Stimulated activated naive B cell treated with anti-CD40 and anti-IgM and Interleukin-4, amounts not matched to agents 10 μg/mL and 1 μg/mL and 100 μg/mL, for 72 hours (primary cell): ENCODE data around the gene SYT13.
A peak's percentile ranks its signal among the peaks of the same experiment; 100 is the strongest.
"Not testable (repeated sequence)": the region's sequence is repeated elsewhere in the genome, so short reads cannot be mapped to it uniquely, and the experiment has no call there.

ENCODE experiments used
- ATAC-seq, 2 donors: fragments of 150-1000 bp; cut with Tn5 transposase; replicated peaks; 2 replicates each; pipeline ENCODE4 v1.10.0; 2021; ENCODE audit warnings: moderate library complexity in 1 of 2
- DNase-seq: peaks from one replicate; pipeline ENCODE4 v3.0.0; 2021
- H3K27ac Mint-ChIP-seq: one replicate; pipeline ENCODE4 v1.8.0; 2022; ENCODE audit warnings: mild to moderate bottlenecking, mixed read lengths
- H3K27me3 Mint-ChIP-seq, 2 donors: one replicate each; pipeline ENCODE4 v1.8.0; 2022; ENCODE audit warnings: mixed read lengths in 2 of 2
- H3K36me3 Mint-ChIP-seq, 2 donors: one replicate each; pipeline ENCODE4 v1.8.0; 2022; ENCODE audit warnings: mixed read lengths in 2 of 2, mild to moderate bottlenecking in 1 of 2
- H3K4me1 Mint-ChIP-seq, 2 donors: one replicate each; pipeline ENCODE4 v1.8.0; 2022; ENCODE audit warnings: mixed read lengths in 2 of 2, mild to moderate bottlenecking in 1 of 2
- H3K4me3 Mint-ChIP-seq, 2 donors: one replicate each; pipeline ENCODE4 v1.8.0; 2022; ENCODE audit warnings: mild to moderate bottlenecking in 2 of 2, mixed read lengths in 2 of 2, moderate library complexity in 1 of 2
- H3K9me3 Mint-ChIP-seq, 2 donors: one replicate each; pipeline ENCODE4 v1.8.0; 2022; ENCODE audit warnings: mixed read lengths in 2 of 2, mild to moderate bottlenecking in 1 of 2

SYT13 gene

GRCh38 chr11:45300715-45301114 is 14.6 kb upstream of the SYT13 start:
- ATAC-seq (no peak), DNase-seq (no peak)
- Mint-ChIP-seq H3K27me3 (peaks cover 5 to 15% of the 10 kb centered on the region in 2 donors), H3K9me3 (no peaks in the 10 kb centered on the region), H3K4me3 (no peak overlapping the region), H3K36me3 (no peaks in the 10 kb centered on the region), H3K27ac (no peak overlapping the region), H3K4me1 (peaks cover 19 to 35% of the 10 kb centered on the region in 2 donors)

- no peak overlapping the region for H3K4me3 Mint-ChIP-seq
- peaks cover 10 to 30% of the 10 kb centered on the region in 2 donors for H3K27me3 Mint-ChIP-seq
- DNase-seq, result no peak
- H3K4me1 Mint-ChIP-seq, result peaks cover 22 to 35% of the 10 kb centered on the region in 2 donors
- ATAC-seq, result peak; percentile 57 to 64
- H3K36me3 Mint-ChIP-seq, result no peaks in the 10 kb centered on the region
- H3K27ac Mint-ChIP-seq, result no peak overlapping the region
- no peaks in the 10 kb centered on the region for H3K9me3 Mint-ChIP-seq
Observed at GRCh38 chr11:45298718-45299117, 12.6 kb upstream of the SYT13 start.

GRCh38 chr11:45296075-45296474 is 9.9 kb upstream of the SYT13 start:
- peaks cover 20 to 49% of the 10 kb centered on the region in 2 donors for H3K27me3 Mint-ChIP-seq
- DNase-seq, result no peak

GRCh38 chr11:45294499-45294898 is 8.4 kb upstream of the SYT13 start:
- H3K9me3 Mint-ChIP-seq, result no peaks in the 10 kb centered on the region
- H3K27ac Mint-ChIP-seq, result peak overlapping the region; percentile 21
- H3K4me1 Mint-ChIP-seq, result peaks cover 16 to 21% of the 10 kb centered on the region in 2 donors
- no peak for DNase-seq
- no peaks in the 10 kb centered on the region for H3K36me3 Mint-ChIP-seq
- peak in 1 of 2 donors; percentile 29 for ATAC-seq
- H3K4me3 Mint-ChIP-seq, result no peak overlapping the region
- H3K27me3 Mint-ChIP-seq, result peaks cover 34 to 65% of the 10 kb centered on the region in 2 donors

More at GRCh38 chr11:45296075-45296474, 9.9 kb upstream of the SYT13 start:
- H3K36me3 Mint-ChIP-seq, result no peaks in the 10 kb centered on the region
- no peak overlapping the region for H3K4me3 Mint-ChIP-seq
- H3K27ac Mint-ChIP-seq, result no peak overlapping the region
- H3K4me1 Mint-ChIP-seq, result peaks cover 16 to 23% of the 10 kb centered on the region in 2 donors
- no peaks in the 10 kb centered on the region for H3K9me3 Mint-ChIP-seq
- peak; percentile 64 to 78 for ATAC-seq

- not testable (repeated sequence) for H3K9me3 Mint-ChIP-seq, H3K4me3 Mint-ChIP-seq, H3K36me3 Mint-ChIP-seq
- peak; percentile 58 for DNase-seq
- ATAC-seq, result peak; percentile 90 to 94
- Mint-ChIP-seq H3K27me3 (peaks cover 43 to 73% of the 10 kb centered on the region in 2 donors), H3K4me1 (peaks cover 13 to 15% of the 10 kb centered on the region in 2 donors), H3K27ac (peak overlapping the region; percentile 14)
Observed at GRCh38 chr11:45293566-45294192, 7.5 kb upstream of the SYT13 start.

- Mint-ChIP-seq H3K9me3 (no peaks in the 10 kb centered on the region), H3K27me3 (peaks cover 66 to 86% of the 10 kb centered on the region in 2 donors), H3K36me3 (no peaks in the 10 kb centered on the region), H3K27ac (no peak overlapping the region), H3K4me3 (no peak overlapping the region), H3K4me1 (peaks cover 0 to 3% of the 10 kb centered on the region in 2 donors)
- no peak for ATAC-seq
- no peak for DNase-seq
Observed at GRCh38 chr11:45290586-45290985, 4.4 kb upstream of the SYT13 start.

GRCh38 chr11:45289369-45289768 is 3.2 kb upstream of the SYT13 start:
- Mint-ChIP-seq H3K9me3 (no peaks in the 10 kb centered on the region), H3K4me3 (no peak overlapping the region), H3K36me3 (no peaks in the 10 kb centered on the region), H3K4me1 (peaks cover 0 to 6% of the 10 kb centered on the region in 2 donors), H3K27ac (no peak overlapping the region), H3K27me3 (peaks cover 77 to 86% of the 10 kb centered on the region in 2 donors)
- ATAC-seq (no peak), DNase-seq (no peak)

GRCh38 chr11:45288339-45288738 is 2.2 kb upstream of the SYT13 start:
- Mint-ChIP-seq H3K36me3 (no peaks in the 10 kb centered on the region), H3K27ac (no peak overlapping the region), H3K9me3 (no peaks in the 10 kb centered on the region), H3K27me3 (peaks cover 77 to 85% of the 10 kb centered on the region in 2 donors), H3K4me1 (peaks cover 0 to 4% of the 10 kb centered on the region in 2 donors), H3K4me3 (no peak overlapping the region)
- ATAC-seq (no peak), DNase-seq (no peak)

- H3K27ac Mint-ChIP-seq, result no peak overlapping the region
- H3K4me3 Mint-ChIP-seq, result no peak overlapping the region
- DNase-seq (no peak), ATAC-seq (no peak)
- peaks cover 0 to 4% of the 10 kb centered on the region in 2 donors for H3K4me1 Mint-ChIP-seq
- no peaks in the 10 kb centered on the region for H3K36me3 Mint-ChIP-seq
- peaks cover 73 to 79% of the 10 kb centered on the region in 2 donors for H3K27me3 Mint-ChIP-seq
- no peaks in the 10 kb centered on the region for H3K9me3 Mint-ChIP-seq
Observed at GRCh38 chr11:45287316-45287903, 1.3 kb upstream of the SYT13 start.

- DNase-seq, result no peak
- Mint-ChIP-seq H3K4me3 (no peak overlapping the region), H3K27me3 (peaks cover 66 to 67% of the 10 kb centered on the region in 2 donors), H3K36me3 (no peaks in the 10 kb centered on the region), H3K27ac (no peak overlapping the region), H3K4me1 (peaks cover 0 to 4% of the 10 kb centered on the region in 2 donors), H3K9me3 (no peaks in the 10 kb centered on the region)
- ATAC-seq, result no peak
Observed at GRCh38 chr11:45285250-45285828, 802 bp downstream of the SYT13 start.

- ATAC-seq (no peak), DNase-seq (no peak)
- Mint-ChIP-seq H3K27ac (no peak overlapping the region), H3K4me1 (peaks cover 0 to 4% of the 10 kb centered on the region in 2 donors), H3K27me3 (peaks cover 44 to 56% of the 10 kb centered on the region in 2 donors), H3K4me3 (no peak overlapping the region), H3K36me3 (no peaks in the 10 kb centered on the region), H3K9me3 (peaks cover 6 to 8% of the 10 kb centered on the region in 2 donors)
Observed at GRCh38 chr11:45282081-45282480, 4.1 kb downstream of the SYT13 start.

- no peaks in the 10 kb centered on the region for H3K36me3 Mint-ChIP-seq
Observed at GRCh38 chr11:45280449-45280848, 5.7 kb downstream of the SYT13 start.

GRCh38 chr11:45279645-45280044 is 6.5 kb downstream of the SYT13 start:
- ATAC-seq (no peak), DNase-seq (no peak)
- Mint-ChIP-seq H3K9me3 (peaks cover 6 to 10% of the 10 kb centered on the region in 2 donors), H3K27me3 (peaks cover 36 to 52% of the 10 kb centered on the region in 2 donors), H3K27ac (no peak overlapping the region), H3K4me3 (no peak overlapping the region), H3K36me3 (no peaks in the 10 kb centered on the region), H3K4me1 (no peaks in the 10 kb centered on the region)

More at GRCh38 chr11:45280449-45280848, 5.7 kb downstream of the SYT13 start:
- no peak overlapping the region for H3K4me3 Mint-ChIP-seq
- H3K9me3 Mint-ChIP-seq, result peaks cover 6 to 10% of the 10 kb centered on the region in 2 donors
- no peak overlapping the region for H3K27ac Mint-ChIP-seq
- no peak for DNase-seq
- no peak for ATAC-seq
- peaks cover 0 to 2% of the 10 kb centered on the region in 2 donors for H3K4me1 Mint-ChIP-seq
- peaks cover 37 to 52% of the 10 kb centered on the region in 2 donors for H3K27me3 Mint-ChIP-seq

GRCh38 chr11:45278714-45279113 is 7.4 kb downstream of the SYT13 start:
- H3K36me3 Mint-ChIP-seq, result no peaks in the 10 kb centered on the region
- H3K4me3 Mint-ChIP-seq, result no peak overlapping the region
- H3K4me1 Mint-ChIP-seq, result no peaks in the 10 kb centered on the region
- H3K27ac Mint-ChIP-seq, result no peak overlapping the region
- H3K9me3 Mint-ChIP-seq, result peaks cover 6 to 10% of the 10 kb centered on the region in 2 donors
- DNase-seq (no peak), ATAC-seq (no peak)
- peaks cover 33 to 43% of the 10 kb centered on the region in 2 donors for H3K27me3 Mint-ChIP-seq

GRCh38 chr11:45275828-45276227 is 10.3 kb downstream of the SYT13 start:
- no peak overlapping the region for H3K4me3 Mint-ChIP-seq
- H3K4me1 Mint-ChIP-seq, result no peaks in the 10 kb centered on the region
- H3K27ac Mint-ChIP-seq, result no peak overlapping the region
- peaks cover 42 to 56% of the 10 kb centered on the region in 2 donors for H3K27me3 Mint-ChIP-seq
- ATAC-seq (no peak), DNase-seq (no peak)
- no peaks in the 10 kb centered on the region for H3K36me3 Mint-ChIP-seq
- peaks cover 10 to 15% of the 10 kb centered on the region in 2 donors for H3K9me3 Mint-ChIP-seq
